MCF 10A (cell line): ENCODE results near the gene PPARD. TPM values are rescaled to one million over a fixed set of nuclear protein-coding genes. Genes with fewer than 3 reads are reported as not detected.

Experiments used
- BruUV-seq: library from RNA; stranded (reverse); fragments of 400-500 nt; replicated peaks from 2 replicates; lab custom pipeline; 2021; lab: Mats Ljungman, UMichigan
- CTCF ChIA-PET: fragments of 300-600 bp; sonication (Branson Sonifier 250); formaldehyde crosslinking; extraction: SDS; loops from one replicate; lab custom pipeline; 2021; ENCODE audit warnings: antibody characterized with exemption, inconsistent platforms; lab: Yijun Ruan, JAX
- POLR2A ChIA-PET: fragments of 300-600, 350-650 bp; sonication (Branson Sonifier 250); formaldehyde crosslinking; extraction: SDS; loops from one replicate; lab custom pipeline; 2020; ENCODE audit warnings: antibody characterized with exemption, inconsistent platforms; lab: Yijun Ruan, JAX
- DNase-seq: peaks from one replicate; pipeline ENCODE4 v3.0.0-alpha.2; 2018; ENCODE audit not compliant: unreplicated experiment
- H3K27ac Mint-ChIP-seq: one replicate; pipeline ENCODE4 v1.8.0; 2022; ENCODE audit warnings: mild to moderate bottlenecking, low read depth, mixed read lengths; ENCODE audit not compliant: unreplicated experiment
- H3K27me3 Mint-ChIP-seq: one replicate; pipeline ENCODE4 v1.8.0; 2022; ENCODE audit warnings: mixed read lengths; ENCODE audit not compliant: insufficient read depth, unreplicated experiment
- H3K36me3 Mint-ChIP-seq: one replicate; pipeline ENCODE4 v1.8.0; 2022; ENCODE audit warnings: mild to moderate bottlenecking, moderate library complexity, mixed read lengths; ENCODE audit not compliant: insufficient read depth, unreplicated experiment
- H3K4me1 Mint-ChIP-seq: one replicate; pipeline ENCODE4 v1.8.0; 2022; ENCODE audit warnings: mixed read lengths; ENCODE audit not compliant: insufficient read depth, unreplicated experiment
- H3K4me3 Mint-ChIP-seq: one replicate; pipeline ENCODE4 v1.8.0; 2022; ENCODE audit warnings: mild to moderate bottlenecking, moderate library complexity, mixed read lengths; ENCODE audit not compliant: unreplicated experiment
- H3K9me3 Mint-ChIP-seq: one replicate; pipeline ENCODE4 v1.8.0; 2022; ENCODE audit warnings: mixed read lengths; ENCODE audit not compliant: unreplicated experiment
- CTCF ChIP-seq: fragments of 200-600 bp; IDR thresholded peaks from one replicate; pipeline ENCODE4 v1.8.0; 2022; ENCODE audit warnings: antibody characterized with exemption, mild to moderate bottlenecking; ENCODE audit not compliant: unreplicated experiment
- intact Hi-C: fragments of 100-400 bp; cut with micrococcal nuclease; formaldehyde crosslinking; loops from 2 replicates; pipeline ENCODE4 v1.14.1; 2022
- total RNA-seq: library from RNA; stranded (reverse); gene quantifications from 2 replicates; pipeline ENCODE4 v1.2.3, GENCODE V29; 2022

PPARD gene
- total RNA-seq, 1 experiment from 2014 or later: 13.8 TPM

- no peaks in the 10 kb centered on the region for H3K27me3 Mint-ChIP-seq
- no peak for TF ChIP-seq CTCF
- H3K36me3 Mint-ChIP-seq: no peaks in the 10 kb centered on the region
- H3K4me3 Mint-ChIP-seq: no peak overlapping the region
- ChIA-PET POLR2A (no interaction called here), CTCF (interaction anchor here (0.6 to 1.1 kb wide), 2 partner anchors 14 to 99 kb away, joined by 3 to 4 read pairs; no protein-coding TSS in a partner anchor)
- DNase-seq: no peak
- BruUV-seq: no TSS peak
- intact Hi-C loops: no loop called here
- no peaks in the 10 kb centered on the region for H3K4me1 Mint-ChIP-seq
- no peak overlapping the region for H3K27ac Mint-ChIP-seq
- H3K9me3 Mint-ChIP-seq: no peaks in the 10 kb centered on the region
Measured at GRCh38 chr6:35441642-35442041, 99.3 kb downstream of the PPARD start.

GRCh38 chr6:35442693-35443092, 100.3 kb downstream of the PPARD start:
- no peak for TF ChIP-seq CTCF
- ChIA-PET POLR2A (interaction anchor here (1.2 kb wide), 1 partner anchor 12 kb away, joined by 3 read pairs; no protein-coding TSS in a partner anchor), CTCF (interaction anchor here (1.4 kb wide), 1 partner anchor 146 kb away, joined by 3 read pairs; no protein-coding TSS in a partner anchor)
- no TSS peak for BruUV-seq
- no peak overlapping the region for H3K4me3 Mint-ChIP-seq
- no peak overlapping the region for H3K27ac Mint-ChIP-seq
- H3K36me3 Mint-ChIP-seq: no peaks in the 10 kb centered on the region
- no peaks in the 10 kb centered on the region for H3K27me3 Mint-ChIP-seq
- H3K9me3 Mint-ChIP-seq: no peaks in the 10 kb centered on the region
- intact Hi-C loops: no loop called here
- no peak for DNase-seq
- no peaks in the 10 kb centered on the region for H3K4me1 Mint-ChIP-seq

- TF ChIP-seq CTCF: no peak
- H3K4me1 Mint-ChIP-seq: no peaks in the 10 kb centered on the region
- CTCF ChIA-PET: interaction anchor here (1.4 to 2.4 kb wide), 2 partner anchors 101 to 147 kb away, joined by 3 to 12 read pairs; partner anchors contain the start of gene PPARD
- intact Hi-C loops: no loop called here
- H3K27me3 Mint-ChIP-seq: no peaks in the 10 kb centered on the region
- no TSS peak for BruUV-seq
- H3K4me3 Mint-ChIP-seq: no peak overlapping the region
- H3K36me3 Mint-ChIP-seq: no peaks in the 10 kb centered on the region
- H3K9me3 Mint-ChIP-seq: no peaks in the 10 kb centered on the region
- POLR2A ChIA-PET: interaction anchor here (1.2 to 1.5 kb wide), 2 partner anchors 11 to 102 kb away, joined by 3 read pairs; no protein-coding TSS in a partner anchor
- H3K27ac Mint-ChIP-seq: no peak overlapping the region
- peak; percentile 33 for DNase-seq
Measured at GRCh38 chr6:35443341-35444030, 101.1 kb downstream of the PPARD start.

GRCh38 chr6:35445691-35446090, 103.3 kb downstream of the PPARD start:
- no peaks in the 10 kb centered on the region for H3K9me3 Mint-ChIP-seq
- intact Hi-C loops: no loop called here
- H3K4me3 Mint-ChIP-seq: no peak overlapping the region
- peak; percentile 60 for DNase-seq
- H3K27ac Mint-ChIP-seq: no peak overlapping the region
- TF ChIP-seq CTCF: no peak
- H3K27me3 Mint-ChIP-seq: no peaks in the 10 kb centered on the region
- POLR2A ChIA-PET: no interaction called here
- CTCF ChIA-PET: interaction anchor here (0.7 to 2.4 kb wide), 2 partner anchors 102 to 104 kb away, joined by 3 to 12 read pairs; partner anchors contain the start of gene PPARD
- no peaks in the 10 kb centered on the region for H3K4me1 Mint-ChIP-seq
- no TSS peak for BruUV-seq
- no peaks in the 10 kb centered on the region for H3K36me3 Mint-ChIP-seq
